Adrenal gland (tissue), 12 donors: Measurements from ENCODE around the gene AHNAK2. TPM values are rescaled to one million over a fixed set of nuclear protein-coding genes. Genes with fewer than 3 reads are reported as not detected.

Experiments
- DNase-seq, 7 donors: peaks; one replicate each; pipeline ENCODE4 v3.0.0-alpha.2; 2019 to 2020
- H3K27ac ChIP-seq, 5 donors: fragments of 200-600 bp; sonication (generic) in 4 of 5; 1 replicate in 3 of 5; 2 replicates in 2 of 5; pipeline versions ENCODE4 v1.5.1 to v1.8.0; 2016 to 2020; ENCODE audit warnings: mild to moderate bottlenecking in 1 of 5
- H3K27me3 ChIP-seq: fragments of 200-600 bp; 2 replicates; pipeline ENCODE4 v1.8.0; 2021
- H3K36me3 ChIP-seq, 2 donors: fragments of 200-600 bp; replicated peaks in 1 of 2; 1 replicate in 1 of 2; 2 replicates in 1 of 2; pipeline versions ENCODE4 v1.5.1 to v1.8.0; 2018 to 2022
- H3K4me1 ChIP-seq, 2 donors: fragments of 200-600 bp; replicated peaks in 1 of 2; 1 replicate in 1 of 2; 2 replicates in 1 of 2; pipeline versions ENCODE4 v1.5.1 to v1.8.0; 2018 to 2021
- H3K4me3 ChIP-seq, 4 donors: fragments of 200-600 bp; sonication (generic) in 3 of 4; one replicate each; pipeline ENCODE4 v1.5.1; 2016 to 2018
- H3K9me3 ChIP-seq, 3 donors: fragments of 200-600 bp; sonication (generic) in 1 of 3; replicated peaks in 1 of 3; 1 replicate in 2 of 3; 2 replicates in 1 of 3; pipeline versions ENCODE4 v1.5.1 to v1.8.0; 2016 to 2021
- CTCF ChIP-seq, 6 experiments: fragments of 450-650 bp in 4 of 6; fragments of 200-600 bp in 2 of 6; sonication (generic) in 1 of 6; IDR thresholded peaks; 1 replicate in 5 of 6; 2 replicates in 1 of 6; pipeline versions ENCODE4 v1.5.1 to v1.8.0; 2016 to 2021; ENCODE audit warnings: antibody characterized with exemption in 6 of 6, mild to moderate bottlenecking in 2 of 6, moderate library complexity in 1 of 6
- POLR2A ChIP-seq, 2 donors: fragments of 450-650 bp; IDR thresholded peaks; one replicate each; pipeline ENCODE4 v1.6.1; 2017; ENCODE audit warnings: antibody characterized with exemption in 2 of 2, mild to moderate bottlenecking in 2 of 2, moderate library complexity in 1 of 2
- WGBS, 4 donors: extraction: QIAGEN DNeasy Blood & Tissue Kit in 2 of 4; methylation state at CpG; one replicate each; pipeline versions ENCODE4 v1.1.5 to v1.1.7; 2013 to 2017; 5-methylcytosine and 5-hydroxymethylcytosine counted together
- intact Hi-C, 2 donors: fragments of 100-400 bp; cut with DNase I; formaldehyde crosslinking; loops; one replicate each; pipeline versions ENCODE4 v1.14.1 to v1.15.0; 2022 to 2023
- polyA plus RNA-seq, 3 donors: library from polyadenylated mRNA; stranded (reverse); fragments of 200-250 nt in 2 of 3; fragments of 350-450 nt in 1 of 3; fragmentation: Illumina TruSeq in 1 of 3; extraction: RNeasy Lipid Tissue Mini Kit (QIAGEN cat#74804) in 1 of 3; gene quantifications; one replicate each; pipeline ENCODE4 v1.2.3, GENCODE V29; 2013 to 2014
- total RNA-seq, 9 donors: library from RNA; depleted of rRNA in 4 of 9; stranded (reverse); fragments of >200 nt in 4 of 9; fragments of 120-200 nt in 1 of 9; fragmentation: NEBNext Ultra II Directional in 1 of 9; extraction: Animal tissue kit (Norgen Biotek cat#: 25700) in 1 of 9; gene quantifications; one replicate each; pipeline versions ENCODE4 v1.1.0 to v1.2.4, GENCODE V29; 2013 to 2023
- donor health status: healthy with polysubstance abuse.
- donor health status: Bipolar disorder and iron deficiency.
- donor health status: DM: yes; HTN: yes; CAD: no.
- donor health status: DM: no; HTN: no; CAD: no.
- donor health status: DM: no; HTN: no; CAD: no.
- donor health status: DM: yes; HTN: yes; CAD: no.

Gene AHNAK2
- total and polyA plus RNA-seq, 12 donors, result 0.67 to 16.0 (median 4.1) TPM

- H3K27ac ChIP-seq, result no peak overlapping the region
- H3K4me1 ChIP-seq, result peaks cover 13 to 15% of the 10 kb centered on the region in 2 donors
- no peaks in the 10 kb centered on the region for H3K9me3 ChIP-seq
- no peaks in the 10 kb centered on the region for H3K27me3 ChIP-seq
- WGBS, 4 donors, result 75 to 89% (median 85%) methylated on average over 16 to 39 of the region's 39 CpGs
- H3K4me3 ChIP-seq, result no peak overlapping the region
- H3K36me3 ChIP-seq, result no peaks in the 10 kb centered on the region
- TF ChIP-seq POLR2A (IDR thresholded peaks at IDR 0.05) (no peak), CTCF (IDR thresholded peaks at IDR 0.05) (no peak)
- intact Hi-C loops, result no loop called here
- peak in 5 of 7 donors; percentile 8 to 54 (median 23) for DNase-seq
These were observed 84.6 kb downstream of the AHNAK2 start for GRCh38 chr14:104893435-104894207.

GRCh38 chr14:104892531-104893434, 85.4 kb downstream of the AHNAK2 start:
- no peaks in the 10 kb centered on the region for H3K27me3 ChIP-seq
- H3K36me3 ChIP-seq, result peaks cover 0 to 3% of the 10 kb centered on the region in 2 donors
- no peaks in the 10 kb centered on the region for H3K9me3 ChIP-seq
- peaks cover 13 to 15% of the 10 kb centered on the region in 2 donors for H3K4me1 ChIP-seq
- DNase-seq, result peak in 4 of 7 donors; percentile 16 to 19 (median 16)
- no peak overlapping the region for H3K27ac ChIP-seq
- TF ChIP-seq POLR2A (IDR thresholded peaks at IDR 0.05), result no peak
- TF ChIP-seq CTCF (IDR thresholded peaks at IDR 0.05), result no peak
- intact Hi-C loops, result no loop called here
- H3K4me3 ChIP-seq, result no peak overlapping the region
- WGBS, 4 donors, result 64 to 84% (median 73%) methylated on average over 13 to 31 of the region's 31 CpGs

- Histone ChIP-seq H3K36me3 (peaks cover 0 to 12% of the 10 kb centered on the region in 2 donors), H3K27ac (no peak overlapping the region), H3K27me3 (no peaks in the 10 kb centered on the region), H3K4me1 (peaks cover 13 to 15% of the 10 kb centered on the region in 2 donors), H3K9me3 (no peaks in the 10 kb centered on the region), H3K4me3 (no peak overlapping the region)
- TF ChIP-seq CTCF (IDR thresholded peaks at IDR 0.05) (no peak), POLR2A (IDR thresholded peaks at IDR 0.05) (no peak)
- intact Hi-C loops, result no loop called here
- 73 to 98% (median 83%) methylated on average over 8 to 13 of the region's 13 CpGs for WGBS, 4 donors
- DNase-seq, result peak in 5 of 7 donors; percentile 13 to 51 (median 15)
These were observed 86.3 kb downstream of the AHNAK2 start for GRCh38 chr14:104891664-104892530.
